ENCODE data around the gene STON2.

Gene STON2

GRCh38 chr14:81295958-81296923 lies 103.9 kb downstream of the STON2 start:
- DNase-seq (ENCODE audit: low read depth) = no peak
- H3K4me3 ChIP-seq (ENCODE audit: control insufficient read depth, low read depth, low read length) = no peak overlapping the region
- TF ChIP-seq CTCF (conservative IDR thresholded peaks at IDR 0.05; ENCODE audit: control insufficient read depth, insufficient read depth, low read depth, low read length) = no peak

GRCh38 chr14:81289516-81289915 lies 110.6 kb downstream of the STON2 start:
- DNase-seq (ENCODE audit: low read depth) = no peak
- TF ChIP-seq CTCF (conservative IDR thresholded peaks at IDR 0.05; ENCODE audit: control insufficient read depth, insufficient read depth, low read depth, low read length) = no peak
- H3K4me3 ChIP-seq (ENCODE audit: control insufficient read depth, low read depth, low read length) = no peak overlapping the region

- TF ChIP-seq CTCF (conservative IDR thresholded peaks at IDR 0.05; ENCODE audit: control insufficient read depth, insufficient read depth, low read depth, low read length) = no peak
- no peak overlapping the region for H3K4me3 ChIP-seq (ENCODE audit: control insufficient read depth, low read depth, low read length)
- DNase-seq (ENCODE audit: low read depth) = no peak
Measured at GRCh38 chr14:81286574-81287370, 113.4 kb downstream of the STON2 start.

GRCh38 chr14:81285245-81285644 lies 114.9 kb downstream of the STON2 start:
- TF ChIP-seq CTCF (conservative IDR thresholded peaks at IDR 0.05; ENCODE audit: control insufficient read depth, insufficient read depth, low read depth, low read length) = no peak
- DNase-seq (ENCODE audit: low read depth) = no peak
- H3K4me3 ChIP-seq (ENCODE audit: control insufficient read depth, low read depth, low read length) = no peak overlapping the region

GRCh38 chr14:81281332-81281731 lies 118.8 kb downstream of the STON2 start:
- H3K4me3 ChIP-seq (ENCODE audit: control insufficient read depth, low read depth, low read length) = no peak overlapping the region
- no peak for TF ChIP-seq CTCF (conservative IDR thresholded peaks at IDR 0.05; ENCODE audit: control insufficient read depth, insufficient read depth, low read depth, low read length)
- DNase-seq (ENCODE audit: low read depth) = no peak

GRCh38 chr14:81280136-81280791 lies 119.9 kb downstream of the STON2 start:
- H3K4me3 ChIP-seq (ENCODE audit: control insufficient read depth, low read depth, low read length) = no peak overlapping the region
- no peak for TF ChIP-seq CTCF (conservative IDR thresholded peaks at IDR 0.05; ENCODE audit: control insufficient read depth, insufficient read depth, low read depth, low read length)
- no peak for DNase-seq (ENCODE audit: low read depth)

Data from fibroblast of mammary gland (primary cell).